ENCODE results near the gene DNAH8.
"Not testable (repeated sequence)": the region's sequence is repeated elsewhere in the genome, so short reads cannot be mapped to it uniquely, and the experiment has no call there.

DNAH8 gene

DNA sequence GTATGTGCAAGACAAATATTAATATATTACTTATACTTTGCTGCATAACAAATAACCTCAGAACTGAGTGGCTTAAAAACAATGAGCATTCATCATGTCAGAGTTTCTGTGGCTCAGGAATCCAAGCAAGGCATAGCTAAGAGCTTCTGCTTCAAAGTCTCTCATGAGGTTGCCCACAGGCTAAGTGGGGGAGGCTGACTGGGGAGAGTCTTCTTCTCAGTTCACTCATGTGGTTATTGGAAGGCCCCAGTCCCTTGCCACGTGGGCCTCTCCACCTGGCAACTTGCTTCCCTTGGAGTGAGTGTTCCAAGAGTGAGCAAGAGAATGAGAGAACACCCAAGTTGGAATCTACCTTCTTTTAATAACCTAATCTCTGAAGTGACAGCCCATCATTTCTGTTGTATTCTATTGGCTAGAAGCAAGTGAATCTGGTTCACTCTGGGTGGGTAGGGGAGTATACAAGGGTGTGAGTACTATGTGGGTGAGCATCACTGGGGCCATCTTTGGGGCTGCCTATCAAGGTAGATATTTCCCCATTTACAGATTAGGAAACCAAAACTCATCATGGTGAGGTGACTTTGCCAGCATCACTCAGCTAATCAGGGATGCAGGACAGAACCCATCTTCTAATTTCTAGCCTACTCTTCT lies 36.0 kb downstream of the DNAH8 start:
- no peak for DNase-seq

DNA sequence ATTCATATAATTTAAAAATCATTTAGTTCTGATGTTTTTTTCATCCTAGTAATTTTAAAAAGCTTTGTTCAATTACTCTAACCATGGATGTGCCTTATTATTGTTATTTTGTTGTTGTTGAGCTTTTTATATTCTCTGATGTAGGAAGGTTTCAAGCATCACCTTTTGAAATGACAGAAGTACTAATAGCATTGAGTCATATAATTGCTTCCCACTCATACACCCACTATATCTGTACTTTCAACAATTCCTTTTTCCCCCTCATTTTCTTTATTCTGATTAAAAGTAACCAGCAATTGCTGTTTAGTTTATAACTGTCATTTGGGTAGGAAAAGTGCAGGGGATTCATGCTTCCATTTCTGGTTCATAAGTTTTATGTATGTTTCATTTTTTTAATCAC lies 38.6 kb downstream of the DNAH8 start:
- no peak for DNase-seq

DNA sequence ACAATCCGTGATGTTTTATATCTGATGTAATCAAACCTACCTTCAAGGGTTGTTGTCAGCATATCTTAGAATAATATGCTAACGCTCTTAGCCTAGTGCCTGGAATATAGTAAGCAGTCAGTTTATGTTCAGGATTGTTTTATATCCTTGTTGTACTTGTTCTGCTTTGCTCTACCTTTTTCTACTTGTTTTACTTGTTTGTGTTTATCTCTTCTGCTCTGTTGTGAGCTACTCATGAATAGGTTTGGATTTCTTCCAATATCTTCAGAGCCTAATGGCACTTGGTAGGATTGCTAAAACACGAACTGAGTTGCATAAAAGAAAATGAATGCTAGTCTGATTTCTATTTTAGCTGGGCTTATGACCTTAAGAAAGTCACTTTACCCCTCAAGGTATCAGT lies 40.1 kb downstream of the DNAH8 start:
- DNase-seq = no peak

DNA sequence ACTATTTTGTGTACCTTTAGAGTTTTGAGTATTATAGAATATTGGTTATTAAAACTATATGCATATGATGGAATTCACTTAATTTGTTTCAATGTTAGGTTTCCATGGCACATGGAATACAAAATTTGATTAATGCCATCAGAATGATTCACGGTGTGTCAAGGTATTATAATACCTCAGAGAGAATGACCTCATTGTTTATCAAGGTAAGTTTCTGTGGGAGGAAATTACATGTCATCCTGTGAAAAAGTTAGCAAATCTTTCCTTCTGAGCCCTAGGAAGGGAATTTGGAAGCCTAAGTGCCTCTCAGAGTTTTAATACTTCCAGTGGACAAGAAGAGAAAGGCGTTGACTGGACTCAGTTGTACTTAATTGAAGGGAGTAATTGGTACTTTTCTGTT lies 40.8 kb downstream of the DNAH8 start:
- DNase-seq = no peak

DNA sequence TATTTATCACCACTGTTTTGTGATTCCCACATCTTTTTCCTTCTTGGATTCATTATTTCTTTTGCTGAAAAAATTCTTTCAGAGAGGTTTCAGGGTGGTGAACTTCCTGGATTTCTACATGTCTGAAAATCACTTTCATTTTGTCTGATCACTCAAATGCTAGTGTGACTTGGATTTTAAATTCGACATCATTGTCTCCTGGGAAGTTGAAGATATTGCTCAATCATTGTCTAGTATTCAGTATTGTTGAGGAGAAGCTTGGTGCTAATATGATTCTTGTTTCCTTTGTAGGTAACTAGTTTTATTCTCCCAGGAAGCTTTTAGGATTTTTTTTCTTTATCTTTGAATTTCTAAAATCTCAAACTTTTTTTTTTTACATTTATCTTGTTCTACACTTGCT lies 45.0 kb downstream of the DNAH8 start:
- no peak for DNase-seq

DNA sequence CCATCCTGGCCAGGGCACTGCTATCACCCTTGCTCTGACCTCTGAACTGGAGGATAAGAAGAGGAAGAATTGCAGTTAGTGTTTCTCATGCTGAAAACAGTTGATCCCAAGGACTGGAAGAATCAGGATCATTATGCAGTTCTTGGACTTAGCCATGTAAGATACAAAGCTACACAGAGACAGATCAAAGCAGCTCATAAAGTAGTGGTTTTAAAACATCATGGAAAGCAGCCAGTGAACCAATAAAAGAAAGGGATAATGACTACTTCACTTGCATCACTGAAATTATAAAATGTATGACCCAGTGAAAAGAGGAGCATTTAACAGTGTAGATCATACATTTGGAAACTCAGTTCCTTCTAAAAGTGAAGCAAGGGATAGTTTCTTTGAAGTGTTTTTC lies 47.7 kb downstream of the DNAH8 start:
- no peak for DNase-seq

DNA sequence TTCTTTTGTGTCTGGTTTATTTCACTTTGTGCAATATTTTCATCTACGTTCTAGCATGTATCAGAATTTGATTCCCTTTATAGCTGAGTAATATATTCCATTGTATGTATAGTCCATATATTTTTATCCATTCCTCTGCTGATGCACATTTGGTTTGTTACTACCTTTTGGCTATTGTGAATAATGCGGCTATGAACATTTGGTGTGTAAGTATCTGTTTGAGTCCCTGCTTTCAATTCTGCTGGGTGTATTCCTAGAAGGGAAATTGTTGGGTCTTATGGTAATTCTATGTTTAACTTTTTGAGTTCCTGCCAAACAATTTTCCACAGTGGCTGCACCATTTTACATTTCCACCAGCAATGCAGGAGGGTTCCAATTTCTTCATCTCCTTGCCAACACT lies 52.4 kb downstream of the DNAH8 start:
- no peak for DNase-seq

DNA sequence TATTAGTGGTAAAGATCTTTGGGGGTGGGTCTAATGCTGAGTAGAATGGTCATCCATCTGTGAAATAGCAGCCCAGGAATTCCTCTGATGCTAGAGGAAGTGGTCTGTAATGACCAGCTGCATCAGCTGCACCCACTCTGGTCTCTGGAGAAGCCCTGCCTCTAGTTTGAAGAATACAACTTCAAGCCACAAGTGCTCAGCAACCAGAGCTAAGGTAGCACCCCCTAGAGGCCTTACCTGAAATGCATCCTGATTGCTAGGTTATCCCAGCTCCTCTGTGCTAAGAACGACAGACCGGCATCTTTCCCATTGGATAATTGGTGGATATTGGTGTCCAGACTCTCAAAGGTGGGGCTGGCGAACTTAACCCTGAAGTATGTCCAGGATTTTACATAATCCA lies 58.2 kb downstream of the DNAH8 start:
- DNase-seq = no peak

DNA sequence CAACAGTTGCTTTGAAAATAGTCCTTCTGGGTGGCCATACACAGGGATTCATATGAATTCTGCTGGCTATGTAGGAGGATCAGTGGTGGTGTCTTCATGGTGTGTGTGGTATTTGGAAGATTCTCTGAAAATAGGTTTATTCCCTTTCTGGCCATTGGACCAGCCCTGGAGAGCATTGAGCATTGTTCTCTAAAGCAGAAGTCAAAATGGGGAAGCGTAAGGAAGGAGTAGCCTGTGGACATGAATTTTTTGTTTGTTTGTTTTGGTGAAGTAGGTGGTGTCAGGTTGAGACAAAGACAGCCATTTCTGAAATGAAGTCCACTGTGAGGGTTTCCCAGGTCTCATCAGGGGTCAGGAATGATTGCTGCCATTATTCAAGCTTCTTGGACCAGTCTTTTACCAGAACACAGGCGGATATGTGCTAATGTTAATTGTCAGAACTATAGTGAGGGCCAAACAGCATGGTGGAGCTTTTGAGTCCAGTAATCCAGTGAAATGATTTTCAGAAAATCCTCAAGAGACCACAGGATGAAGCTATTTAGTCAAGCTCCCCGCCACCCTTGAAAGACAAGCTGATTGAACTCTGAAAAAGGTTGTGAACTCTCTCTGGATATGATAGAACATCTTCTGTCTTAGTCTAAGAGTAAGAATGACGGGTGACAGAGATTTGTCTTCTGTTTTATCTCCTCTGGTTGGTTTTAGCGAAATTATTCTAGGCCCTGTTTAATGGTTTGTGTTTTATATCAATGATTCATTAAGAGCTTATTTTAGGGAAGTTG lies 60.0 kb downstream of the DNAH8 start:
- DNase-seq = no peak

DNA sequence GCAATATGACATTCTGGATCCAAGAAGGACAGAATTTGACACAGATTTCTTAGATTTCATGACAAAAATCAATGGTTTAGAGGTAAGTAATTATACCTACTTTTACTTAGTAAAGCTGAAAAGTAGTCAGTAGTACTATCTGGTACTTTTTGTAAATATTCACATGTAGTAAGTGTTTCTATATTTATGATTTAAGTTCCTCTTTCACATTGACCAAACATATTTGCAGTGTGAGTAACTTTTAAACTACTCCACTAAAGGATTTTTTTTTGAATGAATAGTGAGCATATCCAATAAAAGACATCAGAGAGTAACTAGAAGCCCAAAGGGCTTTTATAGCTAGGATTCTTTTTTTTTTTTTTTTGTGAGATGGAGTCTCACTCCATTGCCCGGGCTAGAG lies 60.8 kb downstream of the DNAH8 start:
- DNase-seq = no peak

DNA sequence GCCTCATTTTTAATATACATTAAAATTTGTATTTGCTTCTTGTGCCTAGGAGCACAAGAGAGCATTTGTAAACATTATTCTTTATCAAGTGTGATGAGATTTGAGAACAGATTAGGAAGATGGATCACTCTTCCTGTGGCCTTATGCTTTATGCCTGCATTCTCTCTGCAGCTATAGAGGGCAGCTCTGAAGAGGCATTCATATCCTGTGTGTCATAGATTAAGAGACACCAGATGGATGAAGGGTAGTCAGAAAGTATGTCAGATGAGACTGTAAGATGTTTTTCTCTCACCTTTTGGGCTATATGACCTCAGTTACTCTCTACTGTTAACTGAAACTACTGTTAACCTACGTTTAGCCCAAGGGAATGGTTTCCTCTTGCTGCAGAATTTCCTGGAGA lies 61.4 kb downstream of the DNAH8 start:
- no peak for DNase-seq

DNA sequence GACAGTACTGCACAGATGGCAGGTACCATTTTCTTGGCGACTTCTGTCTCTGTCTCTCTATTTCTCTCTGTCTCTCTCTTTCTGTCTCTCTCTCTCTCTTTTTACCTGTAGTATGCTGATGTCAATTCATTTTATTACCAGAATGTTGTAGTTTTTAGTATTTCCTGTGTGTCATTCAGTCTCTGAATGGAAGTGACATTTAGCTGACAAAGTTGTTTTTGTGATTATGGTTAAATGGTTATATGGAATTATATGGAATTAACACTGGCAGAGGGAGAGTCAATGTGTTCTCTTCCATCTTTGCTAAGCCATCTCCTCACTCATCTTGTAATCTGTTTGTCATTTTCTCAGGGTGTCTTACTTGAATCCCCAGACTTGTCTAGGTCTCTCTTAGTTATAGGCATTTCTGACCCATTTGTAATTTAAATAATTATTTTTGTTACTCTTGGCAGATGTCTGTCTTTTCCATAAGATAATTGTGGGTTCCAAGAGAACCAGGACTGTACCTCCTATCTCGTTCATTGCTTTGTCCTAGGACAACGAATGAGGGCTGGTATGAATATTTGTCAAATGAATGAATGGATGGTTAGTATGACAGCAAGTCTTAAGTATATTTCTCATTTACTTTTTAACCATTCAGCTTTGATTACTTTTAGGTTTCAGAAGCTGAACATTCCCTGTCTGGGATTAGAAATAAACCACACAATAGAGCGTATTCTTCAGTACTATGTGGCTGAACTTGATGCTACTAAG lies 64.4 kb downstream of the DNAH8 start:
- DNase-seq = no peak

DNA sequence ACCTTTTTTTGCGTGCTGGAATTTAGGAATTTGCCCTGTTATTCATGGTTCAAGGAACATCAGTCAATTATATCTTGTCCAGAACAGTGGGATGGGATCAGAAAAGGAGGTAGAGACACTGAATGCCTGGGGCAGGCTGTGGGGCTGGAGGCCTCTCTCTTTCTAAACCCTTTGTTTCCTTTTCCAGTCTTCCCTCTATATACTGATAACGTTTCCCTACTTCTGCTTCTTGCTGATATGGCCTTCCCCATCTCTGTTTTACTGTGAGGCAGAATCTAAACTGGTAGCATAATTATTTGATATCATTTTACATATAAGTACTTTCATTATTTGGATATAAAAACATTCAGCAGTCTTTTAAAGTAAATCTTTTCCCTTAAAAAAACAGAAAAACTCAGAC lies 67.5 kb downstream of the DNAH8 start:
- DNase-seq = no peak

DNA sequence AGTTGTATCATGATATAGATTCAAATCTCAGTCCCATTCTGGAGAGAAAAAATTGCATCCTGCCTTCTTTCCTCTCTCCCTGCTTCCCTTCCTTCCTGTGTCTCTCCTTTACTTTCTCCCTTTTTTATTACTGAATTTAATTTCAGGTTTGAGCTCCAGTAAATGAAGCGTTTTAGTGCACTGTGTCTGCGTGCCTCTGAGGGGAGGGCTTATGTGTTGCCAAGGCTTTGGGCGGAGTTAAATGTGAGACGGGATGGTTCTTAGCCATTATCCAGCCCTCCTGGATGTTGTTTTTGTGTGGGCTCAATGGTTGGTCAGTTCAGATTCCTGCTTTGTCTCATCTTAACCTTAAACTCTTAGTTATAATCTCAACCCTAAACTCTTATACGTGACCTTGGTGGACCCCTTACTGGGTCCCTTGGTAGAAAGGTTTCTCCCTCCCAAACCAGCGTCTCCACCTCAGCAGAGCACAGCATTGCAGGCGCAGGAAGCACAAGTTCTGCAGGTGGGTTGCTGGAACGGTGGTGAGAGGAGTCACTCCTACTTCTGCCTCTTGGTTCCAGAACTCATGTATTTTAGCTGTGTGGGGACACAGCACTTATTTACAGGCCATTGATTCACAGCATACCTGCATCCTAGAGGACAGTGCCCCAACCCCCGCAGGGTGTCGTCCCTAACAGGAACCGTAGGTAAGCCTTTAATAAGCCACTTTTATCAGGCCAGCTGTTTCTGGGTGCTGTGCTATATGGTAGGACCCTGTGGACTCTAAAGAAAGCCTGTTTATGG lies 68.5 kb downstream of the DNAH8 start:
- no peak for DNase-seq

DNA sequence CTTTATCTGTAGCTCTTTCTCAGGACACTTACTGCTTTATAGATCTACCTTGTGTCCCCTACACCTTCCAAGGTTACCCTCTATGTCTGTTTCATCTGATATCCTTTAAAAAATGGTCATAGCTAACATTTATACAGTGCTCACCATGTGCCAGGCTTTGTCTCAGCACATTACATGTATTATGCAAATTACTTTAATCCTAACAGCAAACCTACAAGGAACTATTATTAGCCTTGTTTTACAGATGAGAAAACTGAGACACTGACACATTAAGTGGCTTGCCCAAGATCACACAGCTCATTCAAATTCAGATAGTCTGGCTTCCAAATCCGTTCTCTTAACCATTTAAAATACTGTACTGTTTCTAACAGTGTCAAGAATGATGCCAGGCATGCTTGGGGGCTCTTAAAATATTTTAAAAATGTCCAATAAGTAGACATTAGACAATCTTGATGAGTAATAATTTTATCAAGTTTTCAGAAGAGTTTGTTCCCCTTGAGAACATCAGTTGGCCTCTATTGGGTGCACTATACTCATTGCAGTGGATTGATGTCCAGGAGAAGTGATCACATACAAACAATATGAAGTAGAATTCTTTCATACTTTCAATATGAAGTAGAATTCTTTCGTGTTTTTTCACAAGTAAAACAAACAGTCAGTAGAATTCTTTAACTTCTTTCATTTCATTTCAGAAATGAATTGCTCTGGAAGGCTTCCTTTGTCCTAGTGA lies 69.6 kb downstream of the DNAH8 start:
- no peak for DNase-seq

DNA sequence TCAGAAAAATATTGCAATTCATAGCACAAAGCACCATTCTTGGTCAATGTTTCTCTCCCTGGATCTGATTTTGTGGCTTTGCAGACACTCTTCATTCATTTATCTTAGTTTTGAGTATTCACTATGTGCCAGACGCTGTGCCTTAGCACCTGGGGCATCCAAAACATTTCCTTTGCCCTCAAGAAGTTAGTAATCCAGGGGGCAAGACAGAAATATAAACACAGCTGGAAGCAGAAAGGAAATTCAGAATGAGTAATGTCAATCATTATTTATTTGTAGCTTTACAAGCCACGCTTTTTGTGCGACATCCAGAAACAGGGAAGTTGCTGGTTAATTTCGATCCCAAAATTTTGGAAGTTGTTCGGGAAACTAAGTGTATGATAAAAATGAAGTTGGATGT lies 71.4 kb downstream of the DNAH8 start:
- no peak for DNase-seq

DNA sequence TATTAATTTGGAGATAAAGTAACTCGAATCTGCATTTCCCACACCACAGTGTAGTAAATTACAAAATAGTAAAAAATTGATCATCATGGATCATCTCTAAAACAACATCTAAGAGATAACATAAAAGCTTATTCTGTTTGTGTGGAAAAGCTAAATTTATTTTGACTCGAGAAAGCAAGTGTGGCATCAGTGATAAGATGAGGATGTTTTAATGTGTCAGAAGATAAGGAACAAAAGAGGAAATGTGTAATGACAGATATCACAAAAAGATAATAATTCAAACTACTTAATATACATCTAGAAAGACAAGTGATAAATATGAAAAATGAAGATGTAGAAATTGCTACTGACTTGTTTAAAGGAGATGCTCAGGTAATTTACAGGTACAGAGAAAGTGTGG lies 74.1 kb downstream of the DNAH8 start:
- DNase-seq = no peak

DNA sequence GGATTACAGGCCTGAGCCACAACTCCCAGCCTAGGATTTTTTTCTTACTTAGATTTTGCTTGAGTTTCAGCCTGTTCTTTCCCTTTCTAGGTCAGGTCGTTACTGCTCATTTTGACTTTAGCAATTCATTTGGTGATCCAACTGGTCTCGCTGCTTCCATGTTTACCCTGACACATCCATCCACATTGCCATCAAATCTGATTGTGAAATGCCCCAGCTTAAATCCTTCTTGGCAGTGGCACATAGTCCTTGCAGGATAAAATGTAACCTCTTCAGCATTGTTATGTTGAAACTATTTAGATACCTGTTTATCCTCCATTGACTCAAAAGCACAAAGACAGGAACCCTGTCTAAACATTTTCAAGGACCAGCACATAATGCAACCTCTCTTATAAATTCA lies 77.2 kb downstream of the DNAH8 start:
- DNase-seq = no peak

DNA sequence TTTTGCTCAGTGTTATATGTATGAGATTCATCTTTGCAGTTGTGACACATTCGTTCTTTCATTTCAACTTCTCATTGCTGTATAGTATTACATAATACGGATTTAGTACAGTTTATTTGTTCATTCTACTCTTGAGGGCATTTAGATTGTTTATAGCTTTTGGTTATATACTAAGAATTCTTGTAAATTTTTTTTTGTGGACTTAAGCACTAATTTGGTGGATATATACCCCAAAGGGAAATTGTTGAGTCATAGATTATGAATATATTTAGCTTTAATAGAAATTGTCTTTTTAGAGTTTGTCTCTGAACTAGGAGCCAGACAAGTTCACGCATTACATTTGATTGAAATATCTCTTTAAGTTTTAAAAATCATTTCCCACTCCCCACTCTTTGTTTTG lies 79.6 kb downstream of the DNAH8 start:
- DNase-seq = no peak

DNA sequence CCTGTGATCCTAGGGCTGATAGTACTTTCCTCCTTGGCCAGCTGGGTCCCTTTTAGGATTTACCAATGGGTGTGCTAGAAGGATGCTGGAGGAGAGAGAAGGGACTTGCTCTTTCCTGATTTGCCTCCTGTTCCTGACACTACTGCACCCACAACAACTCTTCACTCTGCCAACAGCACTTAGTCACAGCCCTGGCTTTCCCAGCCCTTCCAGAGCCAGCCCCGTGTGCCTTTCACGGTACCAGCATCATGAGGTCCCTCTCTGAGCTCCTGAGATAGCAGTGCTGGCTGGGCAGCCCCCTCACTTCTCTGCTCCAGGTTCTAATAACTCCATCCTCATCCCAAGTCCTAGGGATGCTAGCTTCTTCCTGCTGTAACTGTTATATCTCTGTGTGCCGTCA lies 80.9 kb downstream of the DNAH8 start:
- DNase-seq = no peak

DNA sequence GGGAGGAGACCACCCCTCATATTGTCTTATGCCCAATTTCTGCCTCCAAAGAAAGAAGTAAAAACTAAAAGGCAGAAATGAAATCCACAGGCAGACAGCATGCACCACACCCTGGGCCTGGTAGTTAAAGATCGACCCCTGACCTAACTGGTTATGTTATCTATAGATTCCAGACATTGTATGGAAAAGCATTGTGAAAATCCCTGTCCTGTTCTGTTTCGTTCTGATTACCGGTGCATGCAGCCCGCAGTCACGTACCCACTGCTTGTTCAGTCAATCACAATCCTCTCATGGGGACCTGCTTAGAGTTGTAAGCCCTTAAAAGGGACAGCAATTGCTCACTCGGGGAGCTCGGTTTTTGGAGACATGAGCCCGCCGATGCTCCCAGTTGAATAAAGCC lies 81.3 kb downstream of the DNAH8 start:
- DNase-seq = not testable (repeated sequence)

DNA sequence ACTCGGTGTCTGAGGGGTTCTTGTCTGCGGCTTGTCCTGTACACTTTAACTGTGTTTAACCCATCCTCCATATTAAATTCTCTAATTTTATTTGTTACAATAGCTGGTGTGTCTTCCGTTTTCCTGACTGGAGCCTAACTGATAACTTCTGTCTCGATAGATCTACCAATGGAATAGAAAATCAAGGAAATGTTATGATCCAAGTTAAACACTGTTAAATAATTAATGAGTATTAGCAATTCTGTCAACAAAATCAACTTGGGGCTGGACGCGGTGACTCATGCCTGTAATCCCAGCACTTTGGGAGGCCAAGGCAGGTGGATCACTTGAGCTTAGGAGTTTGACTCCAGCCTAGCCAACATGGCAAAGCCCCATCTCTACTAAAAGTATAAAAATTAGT lies 81.7 kb downstream of the DNAH8 start:
- DNase-seq = no peak

DNA sequence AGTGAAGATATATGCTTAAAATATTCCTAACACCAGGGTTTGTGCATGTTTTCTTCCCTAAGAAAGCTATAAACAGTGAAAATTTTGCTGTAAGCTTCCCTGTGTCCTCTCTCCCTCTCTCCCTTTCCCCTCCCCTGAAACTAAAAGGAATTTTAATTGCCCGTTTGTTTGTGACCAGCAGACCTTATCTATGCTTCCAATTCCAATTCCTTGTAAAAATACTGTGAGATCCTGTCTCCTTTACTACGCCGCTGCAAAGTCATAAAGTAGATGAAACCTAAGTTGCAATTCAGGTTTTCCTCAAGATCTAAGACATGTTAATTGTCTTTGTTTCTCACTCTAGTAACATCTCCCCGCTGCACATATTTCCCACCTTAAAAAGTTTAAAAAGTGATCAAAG lies 82.3 kb downstream of the DNAH8 start:
- DNase-seq = no peak

Data from GOT3 (cell line).